ENCODE results near the gene CCNQ.

The CCNQ gene

GRCh38 chrX:153643431-153644351 lies 44.8 kb upstream of the CCNQ start:
- TF ChIP-seq CTCF (IDR thresholded peaks at IDR 0.05; ENCODE audit: low read length, missing control alignments), result no peak
- H3K4me3 ChIP-seq (replicated peaks; ENCODE audit: low read depth, low read length), result no peak overlapping the region
- DNase-seq (ENCODE audit: low read depth), result no peak

GRCh38 chrX:153642655-153643430 lies 43.9 kb upstream of the CCNQ start:
- DNase-seq (ENCODE audit: low read depth), result no peak
- H3K4me3 ChIP-seq (replicated peaks; ENCODE audit: low read depth, low read length), result no peak overlapping the region
- TF ChIP-seq CTCF (IDR thresholded peaks at IDR 0.05; ENCODE audit: low read length, missing control alignments), result no peak

- no peak overlapping the region for H3K4me3 ChIP-seq (replicated peaks; ENCODE audit: low read depth, low read length)
- DNase-seq (ENCODE audit: low read depth), result no peak
- no peak for TF ChIP-seq CTCF (IDR thresholded peaks at IDR 0.05; ENCODE audit: low read length, missing control alignments)
Observed at GRCh38 chrX:153642051-153642654, 43.2 kb upstream of the CCNQ start.

- no peak for TF ChIP-seq CTCF (IDR thresholded peaks at IDR 0.05; ENCODE audit: low read length, missing control alignments)
- no peak overlapping the region for H3K4me3 ChIP-seq (replicated peaks; ENCODE audit: low read depth, low read length)
- DNase-seq (ENCODE audit: low read depth), result no peak
Observed at GRCh38 chrX:153641627-153642026, 42.7 kb upstream of the CCNQ start.

GRCh38 chrX:153640736-153641575 lies 42.0 kb upstream of the CCNQ start:
- DNase-seq (ENCODE audit: low read depth), result no peak
- TF ChIP-seq CTCF (IDR thresholded peaks at IDR 0.05; ENCODE audit: low read length, missing control alignments), result no peak
- no peak overlapping the region for H3K4me3 ChIP-seq (replicated peaks; ENCODE audit: low read depth, low read length)

- no peak for DNase-seq (ENCODE audit: low read depth)
- TF ChIP-seq CTCF (IDR thresholded peaks at IDR 0.05; ENCODE audit: low read length, missing control alignments), result no peak
Observed at GRCh38 chrX:153640045-153640686, 41.2 kb upstream of the CCNQ start.

More at GRCh38 chrX:153640045-153640686, 41.2 kb upstream of the CCNQ start:
- no peak overlapping the region for H3K4me3 ChIP-seq (replicated peaks; ENCODE audit: low read depth, low read length)

Measured in fibroblast of pulmonary artery (primary cell).